Measurements from ENCODE around the gene MAP2.

DNA sequence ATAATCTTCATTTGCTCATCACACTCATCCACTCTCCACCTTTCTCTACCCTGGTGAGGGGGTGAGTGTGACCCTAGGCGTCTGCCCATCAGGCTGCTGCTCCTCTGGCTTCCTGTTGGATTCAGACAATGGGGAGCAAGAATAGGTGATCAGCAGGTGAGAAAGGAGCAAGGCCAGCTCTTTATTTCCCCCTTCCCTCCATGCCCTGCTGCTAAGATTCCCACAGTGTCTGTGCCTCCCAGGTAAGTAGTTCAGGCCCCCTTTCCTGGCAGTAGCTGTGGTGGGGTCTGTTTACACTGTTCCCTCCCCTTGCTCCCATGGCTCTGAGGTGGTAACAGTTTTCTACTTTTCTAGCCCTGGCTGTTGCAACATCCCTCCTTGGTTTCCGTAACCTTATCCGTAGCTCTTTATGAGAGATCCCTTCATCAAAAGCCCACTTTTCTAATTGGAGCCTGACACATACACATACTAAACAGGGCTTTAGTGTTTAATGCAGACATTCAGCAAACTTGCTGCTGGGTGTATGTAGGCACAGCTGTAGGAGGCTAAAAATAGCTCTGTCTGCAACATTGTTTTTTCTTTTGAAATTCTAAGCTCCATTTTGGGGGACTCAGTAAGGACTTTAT, 27.5 kb downstream of the MAP2 start:
- TF ChIP-seq, protein P1, sequence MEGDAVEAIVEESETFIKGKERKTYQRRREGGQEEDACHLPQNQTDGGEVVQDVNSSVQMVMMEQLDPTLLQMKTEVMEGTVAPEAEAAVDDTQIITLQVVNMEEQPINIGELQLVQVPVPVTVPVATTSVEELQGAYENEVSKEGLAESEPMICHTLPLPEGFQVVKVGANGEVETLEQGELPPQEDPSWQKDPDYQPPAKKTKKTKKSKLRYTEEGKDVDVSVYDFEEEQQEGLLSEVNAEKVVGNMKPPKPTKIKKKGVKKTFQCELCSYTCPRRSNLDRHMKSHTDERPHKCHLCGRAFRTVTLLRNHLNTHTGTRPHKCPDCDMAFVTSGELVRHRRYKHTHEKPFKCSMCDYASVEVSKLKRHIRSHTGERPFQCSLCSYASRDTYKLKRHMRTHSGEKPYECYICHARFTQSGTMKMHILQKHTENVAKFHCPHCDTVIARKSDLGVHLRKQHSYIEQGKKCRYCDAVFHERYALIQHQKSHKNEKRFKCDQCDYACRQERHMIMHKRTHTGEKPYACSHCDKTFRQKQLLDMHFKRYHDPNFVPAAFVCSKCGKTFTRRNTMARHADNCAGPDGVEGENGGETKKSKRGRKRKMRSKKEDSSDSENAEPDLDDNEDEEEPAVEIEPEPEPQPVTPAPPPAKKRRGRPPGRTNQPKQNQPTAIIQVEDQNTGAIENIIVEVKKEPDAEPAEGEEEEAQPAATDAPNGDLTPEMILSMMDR (IDR thresholded peaks at IDR 0.05) = no peak
- TF ChIP-seq POLR2A (IDR thresholded peaks at IDR 0.05) = no peak
